ENCODE measurements around the gene UCMA.

UCMA gene

GRCh38 chr10:13184730-13185514 lies 49.3 kb downstream of the UCMA start:
- DNase-seq, result peak; percentile 15

- no peak for DNase-seq
These were observed 49.9 kb downstream of the UCMA start for GRCh38 chr10:13184276-13184675.

DNA sequence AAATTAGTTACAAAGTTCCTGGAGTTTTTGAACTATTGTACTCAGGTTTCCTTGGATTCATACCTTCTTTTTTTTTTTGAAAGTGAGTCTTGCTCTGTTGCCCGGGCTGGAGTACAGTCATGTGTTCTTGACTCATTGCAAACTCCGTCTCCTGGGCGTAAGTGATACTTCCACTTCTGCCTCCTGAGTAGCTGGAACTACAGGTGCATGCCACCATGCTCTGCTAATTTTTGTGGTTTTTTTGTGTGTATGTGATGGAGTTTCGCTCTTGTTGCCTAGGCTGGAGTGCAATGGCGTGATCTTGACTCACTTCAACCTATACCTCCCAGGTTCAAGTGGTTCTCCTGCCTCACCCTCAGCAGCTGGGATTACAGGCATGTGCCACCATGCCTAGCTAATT lies 50.5 kb downstream of the UCMA start:
- no peak for DNase-seq

DNA sequence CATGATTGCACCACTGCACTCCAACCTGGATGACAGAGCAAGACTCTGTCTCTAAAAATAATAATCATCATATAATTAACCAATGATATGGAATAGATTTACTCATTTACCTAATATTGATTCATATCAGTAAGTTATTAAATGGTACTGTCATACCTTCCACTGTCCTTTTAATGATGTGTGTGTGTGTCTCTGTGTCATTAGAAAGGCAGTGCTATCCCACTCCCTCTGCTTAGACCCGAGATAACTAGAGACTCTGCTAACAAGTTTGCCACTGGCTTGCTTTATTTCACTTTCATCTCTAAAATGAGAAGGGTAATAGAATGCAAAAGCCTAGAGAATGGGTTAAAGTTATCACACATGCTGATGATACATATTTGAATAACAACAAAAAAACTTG lies 51.8 kb downstream of the UCMA start:
- DNase-seq, result no peak

- no peak for DNase-seq
These were observed 53.4 kb downstream of the UCMA start for GRCh38 chr10:13180788-13181187.

DNA sequence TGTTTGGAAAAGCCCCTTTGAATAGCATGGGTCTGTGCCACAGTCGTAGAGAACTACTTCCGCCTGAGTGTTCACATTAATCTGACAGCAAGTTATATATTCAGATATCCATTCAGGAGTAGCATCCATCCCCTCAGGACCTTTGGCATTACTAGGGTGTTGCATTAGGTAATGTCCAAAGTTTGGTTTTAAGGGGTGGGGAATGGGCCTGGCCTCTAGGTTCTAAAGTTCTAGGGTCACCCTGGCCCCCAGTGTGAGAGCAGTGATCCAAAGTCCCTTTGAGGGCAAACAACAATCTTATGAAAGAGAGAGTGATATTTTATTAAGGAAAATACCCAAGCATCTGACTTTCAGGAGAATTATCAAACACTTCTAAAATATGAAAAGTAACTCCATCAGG lies 60.6 kb downstream of the UCMA start:
- DNase-seq, result no peak

Data from NCI-H345 (cell line).